ENCODE results near the gene ITPRIPL2.

The ITPRIPL2 gene

GRCh38 chr16:19093631-19094541 is 19.9 kb upstream of the ITPRIPL2 start:
- DNase-seq = no peak

GRCh38 chr16:19094542-19095365 is 19.0 kb upstream of the ITPRIPL2 start:
- DNase-seq = no peak

GRCh38 chr16:19095654-19096053 is 18.1 kb upstream of the ITPRIPL2 start:
- DNase-seq = no peak

- DNase-seq = no peak
Observed at GRCh38 chr16:19098173-19098572, 15.6 kb upstream of the ITPRIPL2 start.

- DNase-seq = no peak
Observed at GRCh38 chr16:19102187-19102872, 11.4 kb upstream of the ITPRIPL2 start.

- no peak for DNase-seq
Observed at GRCh38 chr16:19104607-19105006, 9.2 kb upstream of the ITPRIPL2 start.

- DNase-seq = no peak
Observed at GRCh38 chr16:19105131-19105530, 8.6 kb upstream of the ITPRIPL2 start.

- DNase-seq = no peak
Observed at GRCh38 chr16:19105891-19106624, 7.7 kb upstream of the ITPRIPL2 start.

- DNase-seq = no peak
Observed at GRCh38 chr16:19106625-19107020, 7.1 kb upstream of the ITPRIPL2 start.

GRCh38 chr16:19108409-19109287 is 5.1 kb upstream of the ITPRIPL2 start:
- DNase-seq = no peak

GRCh38 chr16:19109288-19109664 is 4.5 kb upstream of the ITPRIPL2 start:
- DNase-seq = no peak

- no peak for DNase-seq
Observed at GRCh38 chr16:19110537-19111360, 3.0 kb upstream of the ITPRIPL2 start.

- no peak for DNase-seq
Observed at GRCh38 chr16:19112099-19112407, 1.7 kb upstream of the ITPRIPL2 start.

GRCh38 chr16:19114359-19115147 is 789 bp downstream of the ITPRIPL2 start:
- no peak for DNase-seq

GRCh38 chr16:19115148-19116021 is 1.6 kb downstream of the ITPRIPL2 start:
- DNase-seq = no peak

GRCh38 chr16:19116711-19117449 is 3.1 kb downstream of the ITPRIPL2 start:
- DNase-seq = no peak

- DNase-seq = no peak
Observed at GRCh38 chr16:19118938-19119431, 5.2 kb downstream of the ITPRIPL2 start.

GRCh38 chr16:19119564-19119963 is 5.8 kb downstream of the ITPRIPL2 start:
- no peak for DNase-seq
